Nephron (organoid): ENCODE data around the gene ARFGEF2.
A peak's percentile ranks its signal among the peaks of the same experiment; 100 is the strongest.

ENCODE experiments used
- H3K27ac Mint-ChIP-seq, 3 experiments: 2 replicates each; pipeline ENCODE4 v1.8.0; 2020; ENCODE audit warnings: mixed read lengths in 3 of 3, mild to moderate bottlenecking in 2 of 3, moderate library complexity in 1 of 3
- H3K27me3 Mint-ChIP-seq: 2 replicates; pipeline ENCODE4 v1.8.0; 2021; ENCODE audit warnings: low read depth, mild to moderate bottlenecking, moderate library complexity, mixed read lengths
- H3K36me3 Mint-ChIP-seq: 2 replicates; pipeline ENCODE4 v1.8.0; 2020; ENCODE audit warnings: low read depth, mixed read lengths
- H3K4me1 Mint-ChIP-seq: 2 replicates; pipeline ENCODE4 v1.8.0; 2020; ENCODE audit warnings: mixed read lengths
- H3K4me3 Mint-ChIP-seq, 3 experiments: 2 replicates each; pipeline ENCODE4 v1.8.0; 2020; ENCODE audit warnings: mild to moderate bottlenecking in 3 of 3, mixed read lengths in 3 of 3, moderate library complexity in 2 of 3
- H3K9me3 Mint-ChIP-seq: 2 replicates; pipeline ENCODE4 v1.8.0; 2020; ENCODE audit warnings: mixed read lengths
- CTCF ChIP-seq, 3 experiments: fragments of 200-600 bp; sonication (generic); IDR thresholded peaks; one replicate each; pipeline ENCODE4 v1.5.0; 2021; ENCODE audit warnings: antibody characterized with exemption in 3 of 3; ENCODE audit not compliant: unreplicated experiment in 3 of 3

The ARFGEF2 gene

GRCh38 chr20:48904566-48905296 lies 16.8 kb upstream of the ARFGEF2 start:
- Mint-ChIP-seq H3K36me3 (no peaks in the 10 kb centered on the region), H3K27me3 (peaks cover 7% of the 10 kb centered on the region), H3K27ac (no peak overlapping the region), H3K4me1 (peaks cover 11% of the 10 kb centered on the region), H3K4me3 (peak overlapping the region; percentile 1 to 48 (median 15)), H3K9me3 (peaks cover 3% of the 10 kb centered on the region)
- peak; percentile 77 to 93 (median 83) for TF ChIP-seq CTCF (IDR thresholded peaks at IDR 0.05; ENCODE audit: unreplicated experiment in 3 of 3)

- peaks cover 7% of the 10 kb centered on the region for H3K27me3 Mint-ChIP-seq
- no peak overlapping the region for H3K27ac Mint-ChIP-seq
- H3K4me3 Mint-ChIP-seq = no peak overlapping the region
- H3K9me3 Mint-ChIP-seq = peaks cover 3% of the 10 kb centered on the region
- H3K4me1 Mint-ChIP-seq = peaks cover 11% of the 10 kb centered on the region
- TF ChIP-seq CTCF (IDR thresholded peaks at IDR 0.05; ENCODE audit: unreplicated experiment in 3 of 3) = no peak
- H3K36me3 Mint-ChIP-seq = no peaks in the 10 kb centered on the region
Observed at GRCh38 chr20:48905297-48905647, 16.2 kb upstream of the ARFGEF2 start.

GRCh38 chr20:48906221-48906877 lies 15.2 kb upstream of the ARFGEF2 start:
- Mint-ChIP-seq H3K36me3 (no peaks in the 10 kb centered on the region), H3K27me3 (peaks cover 12% of the 10 kb centered on the region), H3K4me1 (peaks cover 11% of the 10 kb centered on the region), H3K27ac (no peak overlapping the region), H3K4me3 (no peak overlapping the region), H3K9me3 (peaks cover 7% of the 10 kb centered on the region)
- TF ChIP-seq CTCF (IDR thresholded peaks at IDR 0.05; ENCODE audit: unreplicated experiment in 3 of 3) = no peak

- no peaks in the 10 kb centered on the region for H3K36me3 Mint-ChIP-seq
- no peak overlapping the region for H3K27ac Mint-ChIP-seq
- H3K4me3 Mint-ChIP-seq = no peak overlapping the region
- H3K4me1 Mint-ChIP-seq = peaks cover 11% of the 10 kb centered on the region
- H3K27me3 Mint-ChIP-seq = peaks cover 9% of the 10 kb centered on the region
- no peak for TF ChIP-seq CTCF (IDR thresholded peaks at IDR 0.05; ENCODE audit: unreplicated experiment in 3 of 3)
- H3K9me3 Mint-ChIP-seq = peaks cover 7% of the 10 kb centered on the region
Observed at GRCh38 chr20:48908656-48909319, 12.7 kb upstream of the ARFGEF2 start.

GRCh38 chr20:48909910-48910309 lies 11.6 kb upstream of the ARFGEF2 start:
- TF ChIP-seq CTCF (IDR thresholded peaks at IDR 0.05; ENCODE audit: unreplicated experiment in 3 of 3) = no peak
- H3K4me1 Mint-ChIP-seq = peaks cover 4% of the 10 kb centered on the region
- H3K27ac Mint-ChIP-seq = no peak overlapping the region

More at GRCh38 chr20:48909910-48910309, 11.6 kb upstream of the ARFGEF2 start:
- Mint-ChIP-seq H3K4me3 (no peak overlapping the region), H3K9me3 (peaks cover 7% of the 10 kb centered on the region), H3K27me3 (peaks cover 8% of the 10 kb centered on the region), H3K36me3 (no peaks in the 10 kb centered on the region)
